K562 (cell line): ENCODE results near the gene PTPN9. TPM values are rescaled to one million over a fixed set of nuclear protein-coding genes. Genes with fewer than 3 reads are reported as not detected.

Experiments
- KLF10 ChIP-seq: fragments of 250-450 bp; sonication (Bioruptor Pico); IDR thresholded peaks from 2 replicates; pipeline ENCODE4 v1.6.1; 2021; ENCODE audit warnings: matching md5 sums
- TBL1XR1 ChIP-seq, 2 experiments: IDR thresholded peaks; 2 replicates each; pipeline ENCODE4 v1.6.1; 2012; ENCODE audit warnings: improper control_type of control experiment in 2 of 2, low read length in 2 of 2, mild to moderate bottlenecking in 1 of 2
- TEAD4 ChIP-seq, 2 experiments: sonication (generic) in 1 of 2; formaldehyde crosslinking in 1 of 2; IDR thresholded peaks; 2 replicates each; pipeline versions ENCODE4 v1.6.1 to v1.8.0; 2012 to 2022; ENCODE audit warnings: borderline replicate concordance in 1 of 2, inconsistent platforms in 1 of 2, low read length in 1 of 2, mild to moderate bottlenecking in 1 of 2, missing genetic modification reagents in 1 of 2
- ZKSCAN3 ChIP-seq: fragments of 250-450 bp; sonication (Bioruptor Pico); IDR thresholded peaks from 2 replicates; pipeline ENCODE4 v1.4.0; 2020
- ZNF212 ChIP-seq: fragments of 450-650 bp; formaldehyde crosslinking; IDR thresholded peaks from 2 replicates; pipeline ENCODE4 v1.4.0; 2020; ENCODE audit warnings: mild to moderate bottlenecking
- polyA plus RNA-seq, 8 experiments: library from polyadenylated mRNA; depleted of rRNA in 4 of 8; stranded (reverse) in 5 of 8; unstranded in 3 of 8; fragments of >200 nt; fragmentation: Nextera tagmentation in 2 of 8; fragmentation: Illumina TruSeq in 1 of 8; extraction: Ambion mirVana in 2 of 8; extraction: Trizol in 1 of 8; gene quantifications; 2 replicates each; pipeline versions ENCODE4 v1.2.1 to v1.2.3, GENCODE V29; 2011 to 2014; ENCODE audit warnings: inconsistent platforms in 1 of 8, missing spikeins in 1 of 8
- total RNA-seq, 7 experiments: library from RNA; depleted of rRNA in 6 of 7; stranded (reverse); fragments of >200 nt in 6 of 7; fragmentation: Illumina TruSeq in 2 of 7; extraction: Trizol in 2 of 7; gene quantifications; 2 replicates each; pipeline versions ENCODE4 v1.2.1 to v1.2.3, GENCODE V29; 2011 to 2021; ENCODE audit warnings: low replicate concordance in 1 of 7
- TF ChIP-seq, protein P1 (sequence below), 2 experiments: fragments of 450-650 bp; IDR thresholded peaks; 2 replicates each; pipeline ENCODE4 v1.6.1; 2016; ENCODE audit warnings: mild to moderate bottlenecking in 2 of 2, borderline replicate concordance in 1 of 2, low read depth in 1 of 2, moderate library complexity in 1 of 2
- TF ChIP-seq, protein P2 (sequence below): fragments of 200-400 bp; formaldehyde crosslinking; IDR thresholded peaks from 2 replicates; pipeline ENCODE4 v1.6.1; 2017; ENCODE audit warnings: mild to moderate bottlenecking, low read depth, low read length, moderate library complexity
- TF ChIP-seq, protein P3 (sequence below): fragments of 450-650 bp; conservative IDR thresholded peaks from 2 replicates; pipeline ENCODE4 v1.6.1; 2016; ENCODE audit warnings: missing genetic modification characterization, low read depth, mild to moderate bottlenecking, missing compliant biosample characterization, moderate library complexity
- TF ChIP-seq, protein P4 (sequence below): conservative IDR thresholded peaks from 2 replicates; pipeline ENCODE4 v1.6.1; 2011; ENCODE audit warnings: low read depth, mild to moderate bottlenecking, low read length; ENCODE audit not compliant: control insufficient read depth
- TF ChIP-seq, protein P5 (sequence below): IDR thresholded peaks from 2 replicates; pipeline ENCODE4 v1.6.1; 2016; ENCODE audit warnings: missing genetic modification characterization, missing compliant biosample characterization

PTPN9 gene
- total and polyA plus RNA-seq, 9 of the 15 experiments (the other 6 are each of a cell fraction or from before 2014, with no cell fraction given): 5.0 to 24.0 (median 14.2) TPM

DNA sequence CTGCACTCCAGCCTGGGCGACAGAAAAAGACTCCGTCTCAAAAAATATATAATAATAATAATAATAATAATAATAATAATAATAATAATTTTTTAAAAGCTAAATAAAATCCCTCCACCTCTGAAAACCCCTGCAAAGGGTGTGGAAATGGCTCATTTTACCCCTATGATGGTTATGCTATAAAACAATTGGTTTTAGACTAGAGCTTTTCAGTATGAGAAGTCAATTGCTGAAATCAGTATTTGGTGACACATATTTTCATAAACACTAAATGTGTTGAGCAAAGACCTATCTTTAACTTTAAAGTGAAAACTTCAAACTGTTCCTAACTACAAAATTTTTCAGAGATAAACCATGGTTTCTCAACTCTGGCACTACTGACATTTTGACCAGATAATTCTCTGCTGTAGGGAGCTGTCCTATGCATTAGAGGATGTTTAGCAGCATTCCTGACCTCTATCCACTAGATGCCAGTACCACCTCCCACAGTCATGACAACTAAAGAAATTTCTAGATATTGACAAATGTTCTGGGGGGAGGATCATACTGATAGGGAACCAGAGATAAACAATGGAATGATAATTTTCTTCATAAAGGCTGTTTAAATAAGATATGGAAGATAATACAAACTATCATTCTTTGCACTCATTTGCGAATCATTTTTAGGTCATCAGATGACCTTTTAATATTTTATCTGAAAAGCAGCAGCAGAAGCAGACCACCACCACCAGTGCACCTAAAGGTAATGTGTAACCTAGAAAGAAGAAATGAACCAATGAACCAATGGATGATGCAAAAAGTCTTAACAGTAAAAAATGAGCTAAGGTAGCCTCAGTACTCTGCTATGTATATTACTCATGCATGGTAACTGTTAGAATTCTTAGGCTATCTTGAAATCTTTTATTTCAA, 13.8 kb downstream of the PTPN9 start (continued):
- TF ChIP-seq, protein P1, sequence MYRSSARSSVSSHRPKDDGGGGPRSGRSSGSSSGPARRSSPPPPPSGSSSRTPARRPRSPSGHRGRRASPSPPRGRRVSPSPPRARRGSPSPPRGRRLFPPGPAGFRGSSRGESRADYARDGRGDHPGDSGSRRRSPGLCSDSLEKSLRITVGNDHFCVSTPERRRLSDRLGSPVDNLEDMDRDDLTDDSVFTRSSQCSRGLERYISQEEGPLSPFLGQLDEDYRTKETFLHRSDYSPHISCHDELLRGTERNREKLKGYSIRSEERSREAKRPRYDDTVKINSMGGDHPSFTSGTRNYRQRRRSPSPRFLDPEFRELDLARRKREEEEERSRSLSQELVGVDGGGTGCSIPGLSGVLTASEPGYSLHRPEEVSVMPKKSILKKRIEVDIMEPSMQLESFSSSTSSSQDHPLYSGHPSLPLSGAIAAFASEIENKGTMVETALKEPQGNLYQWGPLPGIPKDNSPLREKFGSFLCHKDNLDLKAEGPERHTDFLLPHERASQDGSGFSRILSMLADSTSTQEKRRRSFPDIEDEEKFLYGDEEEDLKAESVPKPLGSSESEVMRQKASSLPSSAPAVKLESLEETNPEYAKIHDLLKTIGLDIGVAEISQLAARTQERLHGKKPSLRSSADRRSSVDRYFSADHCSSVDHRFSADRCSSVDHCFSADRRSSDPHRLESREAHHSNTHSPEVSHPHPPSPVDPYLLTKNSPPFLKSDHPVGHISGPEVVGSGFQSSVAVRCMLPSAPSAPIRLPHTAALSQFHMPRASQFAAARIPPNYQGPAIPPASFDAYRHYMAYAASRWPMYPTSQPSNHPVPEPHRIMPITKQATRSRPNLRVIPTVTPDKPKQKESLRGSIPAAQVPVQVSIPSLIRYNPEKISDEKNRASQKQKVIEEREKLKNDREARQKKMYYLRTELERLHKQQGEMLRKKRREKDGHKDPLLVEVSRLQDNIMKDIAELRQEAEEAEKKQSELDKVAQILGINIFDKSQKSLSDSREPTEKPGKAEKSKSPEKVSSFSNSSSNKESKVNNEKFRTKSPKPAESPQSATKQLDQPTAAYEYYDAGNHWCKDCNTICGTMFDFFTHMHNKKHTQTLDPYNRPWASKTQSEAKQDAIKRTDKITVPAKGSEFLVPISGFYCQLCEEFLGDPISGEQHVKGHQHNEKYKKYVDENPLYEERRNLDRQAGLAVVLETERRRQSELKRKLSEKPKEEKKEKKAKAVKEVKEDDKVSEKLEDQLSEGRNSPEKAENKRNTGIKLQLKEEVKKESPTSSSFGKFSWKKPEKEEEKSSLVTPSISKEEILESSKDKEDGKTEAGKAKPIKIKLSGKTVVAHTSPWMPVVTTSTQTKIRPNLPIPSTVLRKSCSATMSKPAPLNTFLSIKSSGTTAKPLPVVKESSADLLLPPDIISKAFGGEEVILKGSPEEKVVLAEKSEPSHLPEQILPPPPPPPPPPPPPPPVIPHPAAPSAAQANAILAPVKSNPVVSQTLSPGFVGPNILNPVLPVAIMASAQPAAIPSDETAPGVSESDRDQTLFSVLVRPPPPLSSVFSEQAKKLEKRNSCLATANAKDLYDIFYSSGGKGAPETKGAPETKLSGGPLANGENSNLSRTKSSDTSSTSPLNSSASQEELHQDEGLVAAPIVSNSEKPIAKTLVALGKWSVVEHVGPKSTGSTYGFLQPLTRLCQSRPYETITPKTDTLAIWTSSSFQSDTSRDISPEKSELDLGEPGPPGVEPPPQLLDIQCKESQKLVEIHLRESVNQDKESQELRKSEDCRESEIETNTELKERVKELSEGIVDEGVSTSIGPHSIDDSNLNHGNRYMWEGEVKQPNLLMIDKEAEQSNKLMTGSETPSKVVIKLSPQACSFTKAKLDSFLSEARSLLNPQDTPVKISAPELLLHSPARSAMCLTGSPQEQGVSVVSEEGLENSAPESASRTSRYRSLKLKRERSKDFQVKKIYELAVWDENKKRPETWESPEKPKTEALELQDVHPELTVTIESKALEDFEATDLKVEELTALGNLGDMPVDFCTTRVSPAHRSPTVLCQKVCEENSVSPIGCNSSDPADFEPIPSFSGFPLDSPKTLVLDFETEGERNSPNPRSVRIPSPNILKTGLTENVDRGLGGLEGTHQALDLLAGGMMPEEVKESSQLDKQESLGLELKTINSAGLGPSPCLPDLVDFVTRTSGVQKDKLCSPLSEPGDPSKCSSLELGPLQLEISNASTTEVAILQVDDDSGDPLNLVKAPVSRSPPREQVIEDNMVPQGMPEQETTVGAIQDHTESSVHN (IDR thresholded peaks at IDR 0.05; ENCODE audit: borderline replicate concordance in 1 of 2, low read depth in 1 of 2): no peak
- no peak for TF ChIP-seq KLF10 (CRISPR knock-in tag)
- TF ChIP-seq, protein P2, sequence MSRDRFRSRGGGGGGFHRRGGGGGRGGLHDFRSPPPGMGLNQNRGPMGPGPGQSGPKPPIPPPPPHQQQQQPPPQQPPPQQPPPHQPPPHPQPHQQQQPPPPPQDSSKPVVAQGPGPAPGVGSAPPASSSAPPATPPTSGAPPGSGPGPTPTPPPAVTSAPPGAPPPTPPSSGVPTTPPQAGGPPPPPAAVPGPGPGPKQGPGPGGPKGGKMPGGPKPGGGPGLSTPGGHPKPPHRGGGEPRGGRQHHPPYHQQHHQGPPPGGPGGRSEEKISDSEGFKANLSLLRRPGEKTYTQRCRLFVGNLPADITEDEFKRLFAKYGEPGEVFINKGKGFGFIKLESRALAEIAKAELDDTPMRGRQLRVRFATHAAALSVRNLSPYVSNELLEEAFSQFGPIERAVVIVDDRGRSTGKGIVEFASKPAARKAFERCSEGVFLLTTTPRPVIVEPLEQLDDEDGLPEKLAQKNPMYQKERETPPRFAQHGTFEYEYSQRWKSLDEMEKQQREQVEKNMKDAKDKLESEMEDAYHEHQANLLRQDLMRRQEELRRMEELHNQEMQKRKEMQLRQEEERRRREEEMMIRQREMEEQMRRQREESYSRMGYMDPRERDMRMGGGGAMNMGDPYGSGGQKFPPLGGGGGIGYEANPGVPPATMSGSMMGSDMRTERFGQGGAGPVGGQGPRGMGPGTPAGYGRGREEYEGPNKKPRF: no peak
- TF ChIP-seq TEAD4 (IDR thresholded peaks at IDR 0.05; ENCODE audit: low read length): peak; percentile 40; the same call in 1 of the 2 replicates
- no peak for TF ChIP-seq TEAD4 (CRISPR knock-in tag; IDR thresholded peaks at IDR 0.05; ENCODE audit: borderline replicate concordance)
- TF ChIP-seq, protein P3, sequence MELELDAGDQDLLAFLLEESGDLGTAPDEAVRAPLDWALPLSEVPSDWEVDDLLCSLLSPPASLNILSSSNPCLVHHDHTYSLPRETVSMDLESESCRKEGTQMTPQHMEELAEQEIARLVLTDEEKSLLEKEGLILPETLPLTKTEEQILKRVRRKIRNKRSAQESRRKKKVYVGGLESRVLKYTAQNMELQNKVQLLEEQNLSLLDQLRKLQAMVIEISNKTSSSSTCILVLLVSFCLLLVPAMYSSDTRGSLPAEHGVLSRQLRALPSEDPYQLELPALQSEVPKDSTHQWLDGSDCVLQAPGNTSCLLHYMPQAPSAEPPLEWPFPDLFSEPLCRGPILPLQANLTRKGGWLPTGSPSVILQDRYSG (tag): no peak
- TF ChIP-seq, protein P4, sequence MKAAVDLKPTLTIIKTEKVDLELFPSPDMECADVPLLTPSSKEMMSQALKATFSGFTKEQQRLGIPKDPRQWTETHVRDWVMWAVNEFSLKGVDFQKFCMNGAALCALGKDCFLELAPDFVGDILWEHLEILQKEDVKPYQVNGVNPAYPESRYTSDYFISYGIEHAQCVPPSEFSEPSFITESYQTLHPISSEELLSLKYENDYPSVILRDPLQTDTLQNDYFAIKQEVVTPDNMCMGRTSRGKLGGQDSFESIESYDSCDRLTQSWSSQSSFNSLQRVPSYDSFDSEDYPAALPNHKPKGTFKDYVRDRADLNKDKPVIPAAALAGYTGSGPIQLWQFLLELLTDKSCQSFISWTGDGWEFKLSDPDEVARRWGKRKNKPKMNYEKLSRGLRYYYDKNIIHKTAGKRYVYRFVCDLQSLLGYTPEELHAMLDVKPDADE: no peak
- TF ChIP-seq TBL1XR1 (IDR thresholded peaks at IDR 0.05; ENCODE audit: low read length in 2 of 2): no peak
- TF ChIP-seq ZKSCAN3 (CRISPR knock-in tag): no peak
- TF ChIP-seq ZNF212 (CRISPR knock-in tag): no peak
- TF ChIP-seq, protein P5, sequence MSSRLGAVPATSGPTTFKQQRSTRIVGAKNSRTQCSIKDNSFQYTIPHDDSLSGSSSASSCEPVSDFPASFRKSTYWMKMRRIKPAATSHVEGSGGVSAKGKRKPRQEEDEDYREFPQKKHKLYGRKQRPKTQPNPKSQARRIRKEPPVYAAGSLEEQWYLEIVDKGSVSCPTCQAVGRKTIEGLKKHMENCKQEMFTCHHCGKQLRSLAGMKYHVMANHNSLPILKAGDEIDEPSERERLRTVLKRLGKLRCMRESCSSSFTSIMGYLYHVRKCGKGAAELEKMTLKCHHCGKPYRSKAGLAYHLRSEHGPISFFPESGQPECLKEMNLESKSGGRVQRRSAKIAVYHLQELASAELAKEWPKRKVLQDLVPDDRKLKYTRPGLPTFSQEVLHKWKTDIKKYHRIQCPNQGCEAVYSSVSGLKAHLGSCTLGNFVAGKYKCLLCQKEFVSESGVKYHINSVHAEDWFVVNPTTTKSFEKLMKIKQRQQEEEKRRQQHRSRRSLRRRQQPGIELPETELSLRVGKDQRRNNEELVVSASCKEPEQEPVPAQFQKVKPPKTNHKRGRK (tag): no peak
